HPDE6-E6E7 (cell line): ENCODE measurements around the gene RASD2.

Experiments
- DNase-seq: peaks from one replicate; pipeline ENCODE4 v3.0.0; 2011; ENCODE audit warnings: missing footprints; ENCODE audit errors: extremely low spot score

RASD2 gene

DNA sequence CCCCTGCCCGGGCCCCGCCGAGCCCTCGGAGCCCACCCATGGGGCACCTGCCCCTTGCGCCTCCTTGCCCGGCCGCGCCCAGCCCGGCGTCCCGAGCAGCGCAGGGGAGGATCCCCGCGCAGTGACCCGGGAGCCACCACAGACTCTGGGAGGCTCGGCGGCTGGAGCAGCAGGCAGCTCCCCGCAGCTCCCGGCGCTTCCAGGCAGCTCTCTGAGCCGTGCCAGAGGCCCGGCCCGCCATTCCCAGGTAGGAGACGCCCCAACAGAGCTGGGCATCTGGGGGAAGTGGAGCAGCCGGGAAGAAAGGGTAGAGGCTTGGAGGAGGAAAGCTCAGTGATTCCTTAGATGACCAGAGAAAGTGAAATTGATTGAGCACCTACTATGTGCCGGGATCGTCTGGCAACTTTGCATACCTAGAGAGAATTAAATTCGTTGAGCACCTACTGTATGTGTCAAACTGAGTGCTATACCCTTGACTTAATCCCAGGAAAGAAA lies 670 bp downstream of the RASD2 start:
- no peak for DNase-seq

DNA sequence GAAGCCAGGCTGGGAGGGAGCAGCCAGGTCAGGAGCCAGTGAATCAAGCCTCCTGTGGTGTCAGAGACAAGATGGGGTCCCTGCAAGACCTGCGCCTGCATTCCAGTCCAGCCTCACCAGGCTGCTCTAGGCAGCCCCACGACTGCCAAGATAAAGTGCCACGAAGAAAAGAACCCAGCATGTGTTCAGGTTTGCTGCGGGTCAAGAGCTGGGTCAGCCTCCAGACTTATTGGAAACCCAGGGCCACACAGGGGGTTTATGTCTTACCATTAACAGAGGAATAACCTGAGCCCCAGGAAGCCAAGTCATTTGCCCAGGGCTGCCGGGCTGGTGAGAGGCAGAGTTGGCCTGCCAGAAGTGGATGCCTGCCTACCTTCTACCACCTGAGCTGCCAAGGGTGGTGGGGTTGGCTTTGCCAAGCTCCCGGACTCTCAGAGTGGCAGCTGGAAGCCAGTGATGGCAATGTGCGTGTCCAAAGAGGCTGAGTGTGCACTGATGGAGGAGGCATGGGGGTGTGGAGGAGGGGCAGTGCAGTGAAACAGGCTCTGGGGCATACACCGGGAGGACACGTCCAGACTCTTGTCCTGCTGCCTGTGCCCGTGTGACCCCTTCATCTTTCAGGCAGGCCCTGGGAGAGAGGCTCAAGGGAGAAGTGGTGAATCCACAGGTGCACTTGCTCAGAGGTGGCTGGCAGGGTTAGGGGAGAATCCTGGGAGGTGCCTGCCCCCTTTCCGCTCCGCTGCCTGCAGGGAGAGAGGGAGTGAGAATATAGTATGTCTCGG lies 1.7 kb downstream of the RASD2 start:
- DNase-seq, result no peak

DNA sequence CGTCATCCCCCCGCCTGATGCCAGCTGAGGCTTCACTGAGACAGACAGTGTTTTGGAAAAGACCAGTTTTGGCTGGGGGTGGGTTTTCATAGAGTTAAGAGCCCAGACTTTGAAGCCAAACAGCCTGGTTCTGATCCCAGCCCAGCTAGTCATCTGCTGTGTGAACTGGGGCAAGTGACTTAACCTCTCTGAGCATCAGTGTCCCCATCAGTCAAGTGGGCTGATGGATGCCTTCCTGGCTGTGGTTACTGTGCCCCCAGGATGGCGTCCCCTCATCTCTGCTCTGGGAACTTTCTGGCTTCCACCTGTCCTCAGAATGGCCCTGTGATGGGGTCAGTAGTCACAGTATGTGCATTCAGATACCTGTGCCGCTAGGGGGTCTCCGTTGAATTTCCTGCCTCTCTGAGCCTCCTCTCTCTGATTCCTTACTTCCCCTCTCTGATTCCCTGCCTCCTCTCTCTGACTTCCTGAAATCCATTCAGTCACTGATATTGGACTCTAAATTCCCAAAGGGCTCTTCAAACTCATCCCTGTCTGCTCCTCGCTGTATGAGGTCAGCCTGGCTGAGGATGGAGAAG lies 2.4 kb downstream of the RASD2 start:
- no peak for DNase-seq

DNA sequence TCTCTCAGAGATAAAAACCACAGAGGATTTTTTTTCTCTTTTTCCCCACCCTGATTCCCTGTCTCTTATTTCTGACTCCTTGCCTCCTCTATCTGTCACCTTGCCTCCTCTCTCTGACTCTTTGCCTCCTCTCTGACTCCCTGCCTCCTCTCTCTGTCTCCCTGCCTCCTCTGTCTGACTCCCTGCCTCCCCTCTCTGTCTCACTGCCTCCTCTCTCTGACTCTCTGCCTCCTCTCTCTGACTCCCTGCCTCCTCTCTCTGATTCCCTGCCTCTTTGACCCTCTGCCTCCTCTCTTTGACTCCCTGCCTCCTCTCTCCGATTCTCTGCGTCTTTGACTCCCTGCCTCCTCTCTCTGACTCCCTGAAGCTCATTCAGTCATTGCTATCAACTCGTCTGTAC lies 3.1 kb downstream of the RASD2 start:
- no peak for DNase-seq

DNA sequence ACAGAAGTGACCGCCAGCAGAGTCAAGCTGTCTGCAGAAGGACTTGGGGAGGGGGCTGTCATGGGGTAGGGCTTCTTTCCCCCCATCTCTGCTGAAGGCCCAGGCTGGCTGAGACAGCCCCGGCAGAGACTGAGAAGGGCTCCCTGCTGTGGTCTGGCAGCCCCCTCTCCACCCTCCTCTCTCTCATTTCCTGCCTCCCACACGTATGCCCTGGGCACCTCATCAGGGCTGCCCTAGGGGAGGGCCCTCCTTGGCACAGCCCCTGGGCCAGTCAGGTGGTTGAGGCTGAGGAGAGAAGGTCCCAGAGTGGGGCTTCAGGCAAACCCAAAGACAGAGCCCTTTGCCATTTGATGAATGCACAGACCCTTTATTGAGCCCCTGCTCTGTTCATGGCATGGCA lies 3.6 kb downstream of the RASD2 start:
- DNase-seq, result no peak

DNA sequence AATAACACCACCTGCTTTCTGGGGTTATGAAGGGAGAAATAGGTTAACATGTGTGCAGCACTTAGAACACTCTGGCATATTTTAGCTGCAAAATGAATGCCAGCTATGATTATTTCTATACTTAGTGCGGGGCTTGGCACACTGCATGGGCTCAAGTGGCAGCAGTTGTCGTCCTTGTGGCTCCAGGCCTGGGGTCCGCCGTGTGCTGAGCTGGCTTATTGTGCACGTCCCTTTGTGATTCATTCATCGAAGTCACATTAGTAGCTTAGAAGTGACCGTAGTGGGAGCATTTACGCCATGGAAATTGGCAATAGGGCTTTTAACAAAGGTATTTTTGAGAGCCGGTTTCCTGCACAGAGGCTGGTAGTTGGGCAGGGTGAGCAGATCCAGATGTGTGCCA lies 4.2 kb downstream of the RASD2 start:
- no peak for DNase-seq

DNA sequence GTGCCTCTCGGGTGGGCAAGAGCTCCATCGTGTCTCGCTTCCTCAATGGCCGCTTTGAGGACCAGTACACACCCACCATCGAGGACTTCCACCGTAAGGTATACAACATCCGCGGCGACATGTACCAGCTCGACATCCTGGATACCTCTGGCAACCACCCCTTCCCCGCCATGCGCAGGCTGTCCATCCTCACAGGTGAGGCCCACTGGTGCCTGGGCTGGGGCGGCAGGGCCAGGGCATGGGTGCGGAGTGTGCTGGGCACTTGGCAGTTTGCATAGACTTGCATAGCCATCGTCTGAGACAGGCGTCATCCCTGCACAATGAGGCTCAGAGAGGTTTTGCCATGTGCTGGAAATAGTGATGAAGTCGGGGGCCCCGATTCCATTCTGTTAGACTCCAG lies 6.3 kb downstream of the RASD2 start:
- DNase-seq, result no peak

DNA sequence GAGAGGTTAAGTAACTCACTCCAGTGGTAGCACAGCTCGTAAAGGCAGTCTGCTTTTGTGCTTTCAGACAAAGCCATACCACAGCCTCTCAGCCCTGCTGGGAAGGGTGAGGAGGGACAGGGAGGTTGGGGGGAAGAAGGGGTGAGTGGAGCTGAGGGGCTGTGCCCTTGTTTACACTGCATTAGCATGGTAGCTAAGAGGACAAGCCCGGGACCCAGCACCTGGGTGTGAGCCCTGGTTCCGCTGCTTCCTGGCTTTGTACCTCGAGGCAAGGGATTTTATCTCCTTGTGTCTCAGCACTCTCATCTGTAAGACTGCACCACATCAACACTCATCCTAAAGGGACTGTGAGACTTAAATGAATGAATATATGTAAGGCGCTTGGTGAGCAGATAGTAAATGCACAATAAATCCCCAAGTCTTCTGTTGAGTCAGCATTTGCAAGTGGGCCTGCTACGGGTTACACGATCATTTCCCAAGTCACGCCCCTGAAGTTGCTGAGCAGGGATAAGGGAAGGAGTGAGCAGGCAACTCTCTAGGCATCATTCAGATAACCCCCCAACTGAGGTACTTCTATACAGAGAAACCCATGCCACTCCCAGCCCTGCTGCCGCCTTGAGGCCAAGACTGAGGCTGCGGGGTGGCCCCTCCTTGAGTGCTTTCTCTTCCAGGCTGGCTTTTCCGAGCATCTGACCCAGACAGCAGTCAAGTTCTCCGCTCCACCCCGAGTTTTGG lies 7.5 kb downstream of the RASD2 start:
- DNase-seq, result no peak

DNA sequence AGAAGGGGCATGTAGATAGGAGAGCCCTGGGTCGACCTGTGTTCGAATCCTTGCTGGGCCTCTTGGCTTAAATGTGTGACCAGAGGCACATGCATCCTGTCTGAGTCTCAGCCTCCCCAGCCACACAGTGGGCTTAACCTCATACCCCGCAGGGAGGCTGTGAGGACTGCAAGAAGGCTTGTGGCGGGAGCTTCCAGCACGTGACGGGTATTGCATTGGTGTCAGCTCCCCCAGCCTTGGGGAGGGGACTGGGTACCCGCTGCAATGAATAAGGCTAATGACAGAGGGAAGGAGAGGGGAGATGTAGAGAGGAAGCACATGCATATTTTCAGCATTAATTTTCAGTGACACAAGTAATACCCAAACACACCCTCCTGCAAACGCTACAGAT lies 8.1 kb downstream of the RASD2 start:
- no peak for DNase-seq

DNA sequence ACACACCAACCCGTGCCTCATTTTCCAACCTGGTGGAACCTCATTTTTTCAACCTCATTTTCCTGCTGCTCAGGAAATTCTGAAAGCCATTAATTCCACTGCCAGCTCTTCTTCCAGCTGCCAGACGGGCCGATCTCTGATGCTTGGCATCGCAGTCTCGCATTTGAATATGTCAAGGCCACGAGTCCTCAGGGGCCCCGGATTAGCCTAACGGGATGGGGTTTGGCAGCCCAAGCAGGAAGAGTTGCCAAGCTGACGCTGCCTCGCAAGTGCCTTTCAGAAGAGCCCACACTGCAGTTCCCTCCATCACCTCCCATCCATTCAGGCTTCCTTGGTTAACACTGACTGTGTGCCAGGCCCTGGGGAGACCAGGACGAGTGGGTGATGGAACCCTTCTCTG lies 8.7 kb downstream of the RASD2 start:
- DNase-seq, result no peak

DNA sequence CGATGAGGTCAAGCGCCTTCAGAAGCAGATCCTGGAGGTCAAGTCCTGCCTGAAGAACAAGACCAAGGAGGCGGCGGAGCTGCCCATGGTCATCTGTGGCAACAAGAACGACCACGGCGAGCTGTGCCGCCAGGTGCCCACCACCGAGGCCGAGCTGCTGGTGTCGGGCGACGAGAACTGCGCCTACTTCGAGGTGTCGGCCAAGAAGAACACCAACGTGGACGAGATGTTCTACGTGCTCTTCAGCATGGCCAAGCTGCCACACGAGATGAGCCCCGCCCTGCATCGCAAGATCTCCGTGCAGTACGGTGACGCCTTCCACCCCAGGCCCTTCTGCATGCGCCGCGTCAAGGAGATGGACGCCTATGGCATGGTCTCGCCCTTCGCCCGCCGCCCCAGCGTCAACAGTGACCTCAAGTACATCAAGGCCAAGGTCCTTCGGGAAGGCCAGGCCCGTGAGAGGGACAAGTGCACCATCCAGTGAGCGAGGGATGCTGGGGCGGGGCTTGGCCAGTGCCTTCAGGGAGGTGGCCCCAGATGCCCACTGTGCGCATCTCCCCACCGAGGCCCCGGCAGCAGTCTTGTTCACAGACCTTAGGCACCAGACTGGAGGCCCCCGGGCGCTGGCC lies 11.0 kb downstream of the RASD2 start:
- no peak for DNase-seq

DNA sequence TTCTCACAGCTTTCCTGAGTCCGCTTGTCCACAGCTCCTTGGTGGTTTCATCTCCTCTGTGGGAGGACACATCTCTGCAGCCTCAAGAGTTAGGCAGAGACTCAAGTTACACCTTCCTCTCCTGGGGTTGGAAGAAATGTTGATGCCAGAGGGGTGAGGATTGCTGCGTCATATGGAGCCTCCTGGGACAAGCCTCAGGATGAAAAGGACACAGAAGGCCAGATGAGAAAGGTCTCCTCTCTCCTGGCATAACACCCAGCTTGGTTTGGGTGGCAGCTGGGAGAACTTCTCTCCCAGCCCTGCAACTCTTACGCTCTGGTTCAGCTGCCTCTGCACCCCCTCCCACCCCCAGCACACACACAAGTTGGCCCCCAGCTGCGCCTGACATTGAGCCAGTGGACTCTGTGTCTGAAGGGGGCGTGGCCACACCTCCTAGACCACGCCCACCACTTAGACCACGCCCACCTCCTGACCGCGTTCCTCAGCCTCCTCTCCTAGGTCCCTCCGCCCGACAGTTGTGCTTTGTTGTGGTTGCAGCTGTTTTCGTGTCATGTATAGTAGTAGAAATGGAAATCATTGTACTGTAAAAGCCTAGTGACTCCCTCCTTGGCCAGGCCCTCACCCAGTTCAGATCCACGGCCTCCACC lies 11.7 kb downstream of the RASD2 start:
- DNase-seq, result peak; percentile 46

DNA sequence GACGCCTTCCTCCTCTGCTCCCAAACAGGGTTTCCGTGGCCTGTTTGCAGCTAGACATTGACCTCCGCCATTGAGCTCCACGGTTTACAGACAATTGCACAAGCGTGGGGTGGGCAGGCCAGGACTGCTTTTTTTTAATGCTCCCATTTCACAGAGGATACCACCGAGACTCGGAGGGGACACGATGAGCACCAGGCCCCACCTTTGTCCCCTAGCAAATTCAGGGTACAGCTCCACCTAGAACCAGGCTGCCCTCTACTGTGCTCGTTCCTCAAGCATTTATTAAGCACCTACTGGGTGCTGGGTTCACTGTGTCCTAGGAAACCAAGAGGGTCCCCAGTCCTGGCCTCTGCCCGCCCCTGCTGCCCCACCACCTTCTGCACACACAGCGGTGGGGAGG lies 12.2 kb downstream of the RASD2 start:
- DNase-seq, result no peak

DNA sequence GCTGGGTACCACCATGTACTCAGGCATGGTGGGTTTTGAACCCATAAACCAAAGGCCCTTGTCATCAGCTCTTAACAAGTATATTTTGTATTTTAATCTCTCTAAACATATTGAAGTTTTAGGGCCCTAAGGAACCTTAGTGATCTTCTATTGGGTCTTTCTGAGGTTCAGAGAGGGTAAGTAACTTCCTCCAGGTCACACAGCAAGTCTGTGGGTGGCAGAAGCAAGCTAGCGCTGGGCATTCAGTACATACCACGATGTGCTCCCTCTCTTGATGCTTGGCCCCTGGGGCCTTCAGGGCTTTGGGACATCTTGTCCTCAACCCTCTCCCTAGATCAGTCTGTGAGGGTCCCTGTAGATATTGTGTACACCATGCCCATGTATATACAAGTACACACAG lies 12.7 kb downstream of the RASD2 start:
- DNase-seq, result no peak

DNA sequence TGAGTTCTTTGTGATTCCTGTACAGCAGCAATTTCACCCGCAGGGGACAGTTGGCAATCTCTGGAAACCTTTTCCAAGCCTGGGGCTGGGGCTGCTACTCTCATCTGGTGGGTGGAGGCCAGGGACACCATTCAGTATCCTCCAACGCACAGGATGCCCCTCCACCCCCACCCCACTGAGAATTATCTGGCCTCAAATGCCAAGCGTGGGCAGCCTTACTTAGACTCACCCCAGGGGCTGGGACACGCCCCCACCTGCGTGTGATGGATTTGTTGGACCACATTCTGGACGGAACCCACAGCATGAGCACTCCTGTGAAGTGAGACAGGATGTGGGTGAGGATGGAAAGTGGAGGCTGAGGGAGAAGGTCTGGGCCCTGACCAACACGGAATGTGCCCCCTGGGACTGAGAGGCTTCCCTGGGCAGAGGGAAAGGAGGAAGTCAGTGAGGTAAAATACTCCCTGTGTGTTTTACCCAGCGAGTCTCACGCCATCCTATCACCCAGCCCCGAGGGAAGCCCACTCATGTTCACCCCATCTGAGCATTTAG lies 13.7 kb downstream of the RASD2 start:
- no peak for DNase-seq

DNA sequence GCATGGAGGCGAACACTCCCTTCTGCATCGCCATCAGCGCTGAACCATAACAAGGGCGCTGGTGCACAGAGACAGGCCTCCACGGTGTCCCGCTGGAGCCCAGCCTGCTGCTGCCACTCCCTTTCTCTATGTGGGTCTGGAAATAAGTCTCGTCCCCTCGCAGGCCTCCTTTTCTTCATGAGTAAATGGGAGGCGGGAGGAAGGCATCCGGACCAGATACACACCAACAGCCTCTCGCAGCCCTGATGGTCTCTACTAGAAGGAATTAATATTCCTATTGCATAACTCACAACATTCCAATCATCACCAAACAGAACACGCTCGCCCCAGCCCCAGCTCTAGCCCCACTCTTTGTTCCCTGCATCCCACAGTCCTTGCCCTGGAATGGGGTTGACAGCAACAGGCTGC lies 14.9 kb downstream of the RASD2 start:
- DNase-seq, result no peak

DNA sequence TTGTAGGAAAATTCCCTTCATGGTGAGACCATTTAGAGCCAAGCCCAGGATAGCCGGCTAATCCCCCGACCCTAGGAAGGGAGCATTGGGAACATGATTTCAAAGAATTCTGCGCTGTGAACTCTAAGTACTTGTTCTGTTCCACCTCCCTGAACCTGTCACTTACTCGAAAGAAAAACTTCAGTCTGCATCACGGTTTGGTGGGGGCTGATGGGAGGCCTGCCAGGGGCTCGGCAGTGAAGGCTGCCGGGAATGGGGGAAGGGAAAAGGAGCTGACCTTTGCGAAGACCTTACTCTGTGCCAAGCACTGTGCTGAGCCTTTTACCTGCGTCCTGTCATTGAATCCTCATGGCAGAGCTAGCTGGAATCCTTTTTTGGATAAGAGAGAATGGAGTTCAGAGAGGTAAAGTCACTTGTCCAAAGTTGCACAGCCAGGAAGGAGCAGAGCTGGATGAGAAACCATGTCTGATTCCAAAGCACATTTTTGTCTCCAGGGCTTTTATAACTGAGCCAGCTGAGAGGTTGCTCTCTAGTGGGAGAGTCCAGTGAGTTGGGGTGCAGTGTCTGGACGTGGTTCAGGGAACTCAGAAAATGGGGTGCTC lies 15.4 kb downstream of the RASD2 start:
- DNase-seq, result no peak

DNA sequence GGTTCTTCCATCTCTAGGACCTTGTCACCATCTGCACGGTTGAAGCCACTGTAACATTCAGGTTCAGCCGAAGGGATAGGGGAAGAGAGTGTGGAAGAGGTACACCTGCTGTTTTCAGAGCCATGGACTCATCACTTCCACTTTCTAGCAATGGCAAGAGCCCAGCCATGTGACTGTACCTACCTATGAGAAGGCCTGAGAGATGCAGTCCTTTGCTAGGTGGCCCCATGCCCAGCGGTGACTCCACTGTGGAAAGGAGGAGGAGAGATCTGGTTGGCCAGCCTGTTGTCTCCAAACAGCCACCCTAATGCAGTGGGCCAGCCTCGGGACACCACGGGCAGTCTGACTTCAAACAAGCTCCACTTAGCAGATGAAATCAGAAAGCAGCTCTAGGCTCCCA lies 16.0 kb downstream of the RASD2 start:
- DNase-seq, result no peak

DNA sequence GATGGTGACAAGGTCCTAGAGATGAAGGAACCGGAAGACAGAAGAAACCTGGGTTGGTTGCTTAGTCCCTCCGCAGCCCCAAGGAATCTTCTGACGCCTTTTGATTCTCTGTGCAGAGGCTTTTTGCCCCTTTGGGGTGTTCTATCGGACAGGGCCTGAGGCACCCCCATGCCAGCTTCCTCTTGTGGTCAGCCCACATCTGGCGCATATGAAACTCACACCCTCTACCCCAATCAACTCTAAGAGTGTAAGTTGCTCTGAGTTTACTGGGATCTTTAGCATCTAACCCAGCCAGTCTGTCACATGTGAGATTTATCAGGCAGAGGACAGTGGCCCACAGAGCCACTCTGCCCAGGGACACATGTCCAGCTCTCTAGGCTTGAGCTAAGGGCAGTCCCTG lies 17.4 kb downstream of the RASD2 start:
- DNase-seq, result no peak

DNA sequence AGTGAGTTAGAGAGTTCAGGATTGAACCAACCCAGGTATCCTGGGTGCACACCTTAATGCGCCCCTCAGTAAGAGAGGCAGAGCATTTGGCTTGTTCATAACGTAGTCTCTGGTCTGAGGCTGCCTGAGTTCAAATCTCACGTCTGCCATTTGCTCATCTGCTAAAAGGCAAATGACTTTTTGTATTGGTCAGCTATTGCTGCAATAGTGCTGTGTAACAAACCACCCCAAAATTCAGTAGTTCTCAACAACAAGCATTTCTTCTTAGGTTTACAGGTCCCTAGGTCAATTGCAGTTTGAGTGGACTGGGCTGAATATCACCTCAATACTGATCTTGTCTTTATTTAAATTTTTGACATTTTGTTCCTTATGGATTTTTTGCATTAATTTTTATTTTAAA lies 18.1 kb downstream of the RASD2 start:
- no peak for DNase-seq

DNA sequence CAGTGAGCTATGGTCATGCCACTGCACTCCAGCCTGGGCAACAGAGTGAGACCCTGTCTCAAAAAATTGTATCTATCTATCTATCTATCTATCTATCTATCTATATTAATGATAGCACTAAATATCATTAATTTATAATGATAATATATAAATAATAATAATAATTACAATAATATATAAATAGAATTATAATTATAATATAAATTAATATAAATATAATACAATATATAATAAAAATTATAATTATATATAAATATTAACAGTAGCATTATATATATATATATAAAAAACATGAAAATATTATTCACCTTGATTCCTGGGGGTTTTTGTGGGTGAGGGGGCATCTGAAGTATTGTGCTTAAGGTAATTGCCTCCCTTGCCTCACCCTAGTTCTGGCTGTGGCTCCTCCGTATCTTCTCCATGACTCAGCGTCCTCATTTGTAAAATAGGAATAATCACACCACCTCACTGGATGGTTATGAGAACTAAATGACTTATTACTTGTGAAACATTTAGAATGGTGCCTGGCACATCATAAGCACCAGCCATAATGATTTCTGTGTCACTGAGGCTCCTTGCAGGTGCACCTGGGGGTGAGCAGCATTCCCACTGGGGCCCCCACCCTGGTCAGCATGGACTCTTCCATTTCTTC lies 18.8 kb downstream of the RASD2 start:
- no peak for DNase-seq
